Measurements from ENCODE around the gene CDC42EP3.

DNA sequence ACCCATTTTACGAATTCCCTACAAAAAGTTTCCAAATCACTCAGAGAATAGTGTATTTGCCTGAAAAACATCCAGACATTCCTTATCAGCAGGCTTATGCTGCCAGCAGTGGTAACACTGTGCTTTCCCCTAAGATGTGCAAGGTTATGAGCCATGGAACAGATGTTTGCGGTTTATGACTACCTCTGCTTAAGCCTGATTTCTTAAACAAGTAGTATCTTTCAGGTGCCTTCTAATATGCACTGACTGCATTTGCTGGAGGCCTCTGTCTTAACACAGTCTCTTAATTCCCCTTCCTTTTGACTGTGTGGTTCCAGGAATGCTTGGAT is 54.8 kb downstream of the CDC42EP3 start:
- TF ChIP-seq POLR2A (IDR thresholded peaks at IDR 0.05; ENCODE audit: low read length) = no peak
- TF ChIP-seq GATA1 (IDR thresholded peaks at IDR 0.05; ENCODE audit: low read depth, low read length) = no peak

Measured in erythroblast (primary cell).